G401.6 (cell line): ENCODE results near the gene TNS1.

Experiments used
- FAIRE-seq: peaks from 2 replicates; lab custom pipeline; 2012; peaks lifted over from hg19 to GRCh38; lab: Jason Lieb, UNC

TNS1 gene

DNA sequence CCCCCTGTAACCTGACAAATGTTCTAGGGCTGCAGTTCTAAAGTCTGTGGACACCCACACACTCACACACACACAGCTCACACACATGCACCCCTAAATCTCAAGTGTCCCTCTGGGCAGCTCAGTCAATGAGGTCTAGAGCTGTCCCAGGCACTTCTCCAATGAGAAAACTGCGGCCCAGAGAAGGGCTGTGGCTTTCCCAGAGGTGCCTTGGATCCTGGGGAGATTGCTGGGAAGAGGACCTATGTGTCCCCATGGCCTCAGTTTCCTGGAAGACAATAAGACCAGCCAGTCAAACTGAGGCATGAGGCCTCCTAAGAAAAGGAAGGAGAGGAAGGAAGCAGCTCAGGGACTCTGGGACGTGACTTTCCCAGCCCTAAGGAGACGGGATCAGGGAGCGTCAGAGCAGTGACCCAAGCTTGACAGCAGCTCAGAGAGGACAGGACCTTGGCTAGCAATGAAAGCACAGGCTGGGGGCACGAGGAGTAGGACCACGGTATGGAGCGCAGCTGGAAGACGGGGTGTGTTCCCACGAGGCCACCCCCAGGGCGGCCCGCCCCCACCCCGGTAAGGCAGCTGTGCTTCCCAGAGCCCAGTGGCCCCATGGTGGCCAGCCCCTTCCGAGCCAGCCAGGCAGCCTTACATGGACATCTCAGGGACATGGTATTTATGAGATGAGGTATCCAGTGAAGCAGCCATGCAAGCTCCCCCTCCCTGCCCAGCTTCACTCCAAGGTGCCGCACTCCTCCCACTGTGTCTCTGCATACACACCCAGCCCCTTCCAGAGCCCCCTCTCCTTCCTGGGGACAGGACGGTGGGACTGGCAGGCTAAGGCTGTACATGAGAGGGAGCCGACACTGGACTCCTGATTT is 46.0 kb downstream of the TNS1 start:
- FAIRE-seq: no peak

- FAIRE-seq: no peak
These were observed 46.8 kb downstream of the TNS1 start for GRCh38 chr2:217955881-217956493.

DNA sequence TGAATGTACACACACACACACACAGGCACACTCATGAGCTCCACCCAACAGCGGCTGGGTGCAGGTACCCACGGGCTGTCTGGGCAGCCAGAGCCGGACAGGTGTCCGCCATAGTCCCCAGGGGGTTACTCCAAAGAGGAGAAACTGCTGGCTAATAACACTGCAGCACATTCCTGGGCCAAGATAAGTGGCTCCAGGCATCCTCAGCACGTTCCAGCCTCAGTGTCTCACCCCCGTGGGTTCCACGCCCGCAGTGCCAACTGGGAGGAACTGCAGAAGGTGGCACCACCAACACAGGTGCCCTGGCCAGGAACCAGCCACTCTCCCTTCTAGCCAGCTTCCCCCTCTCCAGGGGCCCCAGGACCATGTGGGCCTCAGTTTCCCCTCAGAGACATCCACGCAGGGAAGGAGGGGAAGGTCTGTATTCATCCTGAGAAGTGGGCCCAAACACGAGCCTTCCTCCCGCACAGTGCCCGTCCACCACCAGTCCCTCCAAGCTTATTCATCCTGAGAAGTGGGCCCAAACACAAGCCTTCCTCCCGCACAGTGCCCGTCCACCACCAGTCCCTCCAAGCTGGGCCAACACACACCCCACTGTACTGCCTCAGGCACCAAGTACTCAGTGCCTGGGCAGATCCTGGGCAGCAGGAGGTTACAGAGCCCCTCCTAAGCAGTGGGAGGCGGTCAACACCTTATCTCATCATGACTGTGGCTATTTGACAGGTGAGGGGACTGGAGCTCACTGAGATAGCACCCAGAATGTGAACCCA is 47.6 kb downstream of the TNS1 start:
- no peak for FAIRE-seq

- FAIRE-seq: no peak
These were observed 48.3 kb downstream of the TNS1 start for GRCh38 chr2:217954469-217954868.

GRCh38 chr2:217954051-217954450 is 48.7 kb downstream of the TNS1 start:
- FAIRE-seq: no peak

DNA sequence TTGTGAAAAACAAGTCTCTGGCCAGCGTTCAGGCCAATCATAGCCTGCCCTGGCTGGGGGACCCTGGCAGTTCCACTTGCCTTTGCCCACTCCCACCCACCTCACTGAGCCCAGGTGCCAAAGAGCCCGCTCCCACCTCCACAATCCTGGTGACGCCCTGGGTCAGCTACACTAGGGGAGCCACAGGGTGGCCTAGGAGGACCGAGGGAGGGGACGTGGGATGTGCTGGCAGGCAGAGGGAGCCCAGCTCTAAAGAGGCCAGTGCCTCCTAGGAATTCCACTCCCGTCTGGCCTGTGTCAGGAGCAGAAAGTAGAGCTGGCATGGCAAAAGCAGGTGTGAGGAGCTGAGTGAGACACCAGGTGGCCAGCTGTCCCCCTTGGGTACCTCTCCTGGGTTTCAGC is 49.3 kb downstream of the TNS1 start:
- no peak for FAIRE-seq

GRCh38 chr2:217953011-217953481 is 49.7 kb downstream of the TNS1 start:
- FAIRE-seq: no peak

DNA sequence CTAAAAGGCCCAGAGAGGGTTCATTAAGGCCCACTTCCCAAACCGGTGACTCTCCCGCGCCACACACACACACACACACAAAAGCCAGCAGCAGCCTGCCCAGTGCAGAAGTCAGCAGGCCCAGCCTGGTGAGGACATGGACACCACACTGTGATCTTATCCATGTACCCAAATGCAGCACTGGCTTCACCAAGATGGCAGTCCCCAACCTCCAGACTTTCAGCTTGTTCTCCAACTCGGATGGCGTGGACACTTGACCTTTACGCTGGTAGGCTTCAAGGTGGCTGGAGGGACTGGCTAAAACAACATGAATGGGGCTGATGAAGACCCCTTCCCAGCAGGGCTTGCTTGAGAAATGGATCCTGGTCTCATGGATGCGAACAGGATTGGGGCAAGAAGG is 50.4 kb downstream of the TNS1 start:
- FAIRE-seq: no peak

- no peak for FAIRE-seq
These were observed 51.1 kb downstream of the TNS1 start for GRCh38 chr2:217951521-217952247.

DNA sequence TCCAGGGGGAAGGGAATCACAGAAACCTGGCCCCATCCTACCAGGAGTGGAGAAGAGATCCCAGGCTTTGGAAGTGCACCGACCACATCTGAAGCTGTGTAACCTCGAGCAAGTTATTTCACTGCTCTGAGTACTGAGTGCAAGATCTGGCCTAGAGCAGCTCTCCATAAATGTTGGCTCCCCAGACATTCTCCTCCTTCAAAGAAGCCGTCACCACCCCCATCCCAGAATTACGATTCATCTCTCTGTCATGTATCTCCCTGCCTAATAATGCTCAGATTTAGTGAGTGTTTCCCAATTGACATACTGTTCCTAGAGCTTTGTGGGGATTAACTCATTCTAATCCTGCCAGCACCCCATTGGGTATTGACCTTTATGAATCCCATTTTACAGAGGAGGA is 51.7 kb downstream of the TNS1 start:
- FAIRE-seq: no peak

DNA sequence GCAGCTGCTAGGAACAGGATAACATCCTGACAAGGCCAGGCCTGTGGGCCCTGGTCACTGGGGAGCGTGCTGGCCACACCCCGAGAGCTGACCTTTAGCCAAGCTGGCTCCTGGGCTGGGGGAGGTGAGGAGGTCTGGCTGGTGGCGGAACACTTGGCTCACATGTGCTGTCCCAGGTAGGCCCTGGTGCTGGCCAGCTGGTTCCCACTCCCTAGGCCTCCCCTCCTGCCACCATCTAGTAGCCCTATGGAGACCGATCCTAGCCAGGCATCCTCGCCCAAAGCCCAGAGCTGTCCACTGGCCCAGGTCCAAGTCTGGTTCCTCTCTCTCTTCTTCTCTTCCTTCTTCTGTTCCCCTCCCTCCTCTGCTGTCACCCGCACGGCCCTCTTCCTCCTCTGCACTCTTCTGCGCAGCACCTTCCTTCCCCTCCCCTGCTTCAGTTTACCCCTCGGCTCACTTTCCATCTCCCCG is 52.4 kb downstream of the TNS1 start:
- FAIRE-seq: no peak

GRCh38 chr2:217949447-217949846 is 53.3 kb downstream of the TNS1 start:
- FAIRE-seq: no peak

GRCh38 chr2:217948897-217949296 is 53.9 kb downstream of the TNS1 start:
- FAIRE-seq: no peak

GRCh38 chr2:217948351-217948791 is 54.4 kb downstream of the TNS1 start:
- FAIRE-seq: no peak

DNA sequence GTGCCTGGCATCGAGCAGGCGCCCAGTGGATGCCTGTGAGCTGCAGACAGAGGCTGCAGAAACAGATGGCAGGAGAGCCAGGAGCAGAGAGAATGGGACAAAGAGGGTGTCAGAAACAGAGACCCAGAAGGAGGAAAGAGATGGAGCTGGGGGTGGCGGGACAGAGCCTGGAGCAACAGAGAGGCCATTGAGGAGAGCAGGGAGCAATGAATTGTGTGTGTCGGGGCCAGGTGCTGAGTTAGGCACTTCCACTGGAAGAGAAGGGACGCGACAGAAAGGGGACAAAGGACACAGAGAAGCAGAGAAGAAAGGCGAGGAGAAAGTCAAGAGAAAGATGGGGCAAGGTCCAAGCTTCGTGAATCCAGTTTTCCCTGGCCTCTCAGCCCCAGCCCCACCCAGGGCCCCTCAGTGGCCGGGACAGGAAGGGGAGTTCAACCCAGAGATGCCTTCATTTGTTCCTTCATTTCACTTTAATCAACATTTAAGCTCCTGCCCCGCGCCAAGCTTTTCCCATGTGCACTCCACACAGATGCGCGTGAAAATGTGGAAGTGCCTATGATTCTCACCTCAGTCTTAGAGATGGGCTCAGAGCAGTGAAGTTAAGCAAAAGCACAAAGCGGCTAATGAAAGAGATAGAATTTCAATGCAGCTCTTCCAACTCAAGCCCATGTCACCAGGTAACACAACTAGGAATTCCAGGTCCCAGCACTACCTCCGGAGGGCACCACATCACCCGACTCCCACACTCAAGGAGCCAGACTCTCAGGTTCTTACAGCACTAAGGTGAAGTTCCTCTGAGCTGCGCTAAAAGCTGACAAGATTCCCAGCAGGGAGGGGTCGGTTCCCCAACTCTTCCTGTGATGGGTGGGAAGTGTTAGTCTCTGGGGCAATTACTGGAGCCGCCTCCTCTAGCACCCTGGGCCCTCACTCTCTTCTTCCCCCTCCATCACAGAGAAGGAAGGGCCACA is 55.1 kb downstream of the TNS1 start:
- no peak for FAIRE-seq

DNA sequence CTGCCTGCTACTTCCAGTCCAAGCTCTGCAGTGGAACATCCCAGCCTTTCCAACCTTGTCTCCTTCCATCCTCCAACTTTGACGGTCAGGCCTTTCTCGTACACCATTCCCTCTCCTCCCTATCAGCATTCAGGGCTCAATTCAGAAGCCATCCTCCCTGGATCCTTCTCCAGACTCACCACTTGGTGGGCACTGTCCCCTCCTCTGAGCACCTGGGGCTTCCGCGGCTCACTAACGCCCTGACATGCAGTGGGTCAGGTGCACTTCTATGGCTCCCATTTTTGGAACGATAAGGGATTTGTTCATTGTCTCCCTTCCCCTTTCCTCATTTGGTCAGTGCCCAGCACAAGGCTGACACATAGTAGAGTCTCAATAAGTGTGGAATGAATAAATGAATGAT is 56.7 kb downstream of the TNS1 start:
- FAIRE-seq: no peak

DNA sequence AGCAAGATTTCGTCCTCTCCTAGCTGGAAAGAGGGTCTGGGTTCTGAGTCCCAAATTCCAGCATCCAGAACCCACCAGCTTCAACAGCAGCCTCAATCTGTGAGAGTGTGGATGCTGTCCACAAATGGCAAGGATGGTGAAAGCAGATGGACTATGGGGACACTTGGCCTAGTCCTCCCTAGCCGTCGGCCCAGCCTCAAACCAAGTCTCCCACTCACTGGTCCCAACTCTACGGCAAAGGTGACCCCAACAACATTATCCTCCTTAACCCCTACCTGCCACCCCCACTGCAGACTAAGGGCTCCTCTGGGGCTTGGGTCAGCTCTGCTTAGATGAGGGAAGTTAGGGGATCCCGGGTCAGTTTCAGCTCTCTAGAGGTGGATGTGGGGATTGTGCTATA is 57.3 kb downstream of the TNS1 start:
- no peak for FAIRE-seq

DNA sequence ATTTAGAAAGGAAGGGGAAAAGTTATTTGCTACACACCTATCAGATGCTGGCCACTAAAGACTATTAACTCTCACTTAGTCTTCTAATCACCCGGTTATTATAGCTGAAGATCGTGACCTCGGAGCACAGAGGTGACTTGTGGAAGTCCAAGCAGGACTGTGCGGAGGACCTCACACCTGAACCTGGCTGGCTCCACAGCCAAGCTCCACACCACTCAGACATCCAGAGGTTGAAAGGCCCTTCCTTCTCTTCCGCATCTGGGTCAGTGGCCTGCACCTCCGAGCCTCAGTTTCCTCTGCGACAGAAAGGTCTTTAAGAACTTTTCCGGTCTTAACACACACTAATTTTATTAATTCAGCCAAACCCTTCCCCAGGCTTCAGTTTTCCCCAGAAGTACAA is 57.9 kb downstream of the TNS1 start:
- FAIRE-seq: no peak

DNA sequence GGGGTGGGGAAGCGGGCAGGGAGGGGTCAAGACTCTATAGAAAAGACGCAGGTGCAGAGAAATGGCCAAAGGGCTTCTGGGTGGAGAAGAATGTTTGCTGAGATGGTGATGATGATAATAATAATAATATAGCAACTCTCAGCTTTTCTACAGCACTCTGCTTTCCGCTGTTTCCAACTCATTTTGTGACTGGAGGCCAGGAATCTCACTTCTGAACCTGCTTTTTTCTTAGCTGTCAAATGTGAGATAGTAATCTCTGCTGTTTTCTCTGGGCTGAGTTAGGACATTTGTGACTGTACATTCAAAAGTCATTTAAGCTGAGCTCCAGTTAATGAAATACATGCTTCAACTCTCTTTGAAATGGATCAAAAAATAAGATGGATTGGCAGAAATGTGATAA is 58.4 kb downstream of the TNS1 start:
- no peak for FAIRE-seq

DNA sequence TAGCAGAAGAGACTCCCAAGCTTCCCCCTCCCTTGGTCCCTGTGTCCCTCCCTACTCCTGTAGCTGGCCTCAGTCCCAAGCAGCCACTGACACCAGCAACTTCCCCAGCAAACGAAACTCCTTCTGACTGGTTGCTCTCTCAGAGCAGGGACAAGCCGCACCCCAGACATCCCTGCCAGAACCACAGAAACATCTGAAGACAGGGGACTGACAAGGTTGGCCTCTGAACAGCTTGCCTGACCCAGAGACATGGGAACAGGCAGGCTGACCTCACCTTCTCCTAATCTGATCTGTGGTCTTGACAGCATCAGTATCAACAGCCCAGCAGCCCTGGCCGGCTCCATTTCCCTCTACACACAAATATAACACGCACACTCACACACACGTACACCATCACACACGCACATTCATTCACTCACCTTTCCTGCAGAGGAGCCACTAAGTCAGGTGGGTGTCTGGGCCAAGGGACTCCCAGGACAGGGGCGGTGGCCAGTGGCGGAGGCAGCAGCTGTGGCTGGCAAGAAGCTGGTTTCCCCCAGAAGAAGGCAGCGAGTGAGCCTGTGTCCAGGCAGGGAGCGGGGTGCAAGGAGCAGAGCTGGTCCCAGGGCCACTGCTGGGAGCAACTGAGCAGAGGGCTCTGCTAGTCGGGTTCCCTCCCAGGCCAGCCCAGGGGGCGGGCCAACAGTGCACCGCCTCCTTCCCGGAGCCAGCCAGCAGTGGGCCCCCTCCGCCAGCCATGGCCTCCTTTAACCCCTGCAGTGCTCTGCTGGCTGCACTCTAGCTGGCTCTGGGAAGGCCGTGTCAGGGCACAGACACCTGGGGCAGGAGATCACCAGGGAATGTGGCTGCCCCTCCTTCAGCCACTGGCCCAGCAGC is 59.1 kb downstream of the TNS1 start:
- FAIRE-seq: no peak
